ENCODE data around the gene CRTC2. TPM values are rescaled to one million over a fixed set of nuclear protein-coding genes. Genes with fewer than 3 reads are reported as not detected.
"Not testable (repeated sequence)": the region's sequence is repeated elsewhere in the genome, so short reads cannot be mapped to it uniquely, and the experiment has no call there.

The CRTC2 gene, protein sequence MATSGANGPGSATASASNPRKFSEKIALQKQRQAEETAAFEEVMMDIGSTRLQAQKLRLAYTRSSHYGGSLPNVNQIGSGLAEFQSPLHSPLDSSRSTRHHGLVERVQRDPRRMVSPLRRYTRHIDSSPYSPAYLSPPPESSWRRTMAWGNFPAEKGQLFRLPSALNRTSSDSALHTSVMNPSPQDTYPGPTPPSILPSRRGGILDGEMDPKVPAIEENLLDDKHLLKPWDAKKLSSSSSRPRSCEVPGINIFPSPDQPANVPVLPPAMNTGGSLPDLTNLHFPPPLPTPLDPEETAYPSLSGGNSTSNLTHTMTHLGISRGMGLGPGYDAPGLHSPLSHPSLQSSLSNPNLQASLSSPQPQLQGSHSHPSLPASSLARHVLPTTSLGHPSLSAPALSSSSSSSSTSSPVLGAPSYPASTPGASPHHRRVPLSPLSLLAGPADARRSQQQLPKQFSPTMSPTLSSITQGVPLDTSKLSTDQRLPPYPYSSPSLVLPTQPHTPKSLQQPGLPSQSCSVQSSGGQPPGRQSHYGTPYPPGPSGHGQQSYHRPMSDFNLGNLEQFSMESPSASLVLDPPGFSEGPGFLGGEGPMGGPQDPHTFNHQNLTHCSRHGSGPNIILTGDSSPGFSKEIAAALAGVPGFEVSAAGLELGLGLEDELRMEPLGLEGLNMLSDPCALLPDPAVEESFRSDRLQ
- 47.3 TPM for total RNA-seq (ENCODE audit: unreplicated experiment)
- long read RNA-seq, partial matches to known transcripts: 3 of 4 reads
- long read RNA-seq, other reads (novel, unspliced or antisense): 1 of 4 reads

DNA sequence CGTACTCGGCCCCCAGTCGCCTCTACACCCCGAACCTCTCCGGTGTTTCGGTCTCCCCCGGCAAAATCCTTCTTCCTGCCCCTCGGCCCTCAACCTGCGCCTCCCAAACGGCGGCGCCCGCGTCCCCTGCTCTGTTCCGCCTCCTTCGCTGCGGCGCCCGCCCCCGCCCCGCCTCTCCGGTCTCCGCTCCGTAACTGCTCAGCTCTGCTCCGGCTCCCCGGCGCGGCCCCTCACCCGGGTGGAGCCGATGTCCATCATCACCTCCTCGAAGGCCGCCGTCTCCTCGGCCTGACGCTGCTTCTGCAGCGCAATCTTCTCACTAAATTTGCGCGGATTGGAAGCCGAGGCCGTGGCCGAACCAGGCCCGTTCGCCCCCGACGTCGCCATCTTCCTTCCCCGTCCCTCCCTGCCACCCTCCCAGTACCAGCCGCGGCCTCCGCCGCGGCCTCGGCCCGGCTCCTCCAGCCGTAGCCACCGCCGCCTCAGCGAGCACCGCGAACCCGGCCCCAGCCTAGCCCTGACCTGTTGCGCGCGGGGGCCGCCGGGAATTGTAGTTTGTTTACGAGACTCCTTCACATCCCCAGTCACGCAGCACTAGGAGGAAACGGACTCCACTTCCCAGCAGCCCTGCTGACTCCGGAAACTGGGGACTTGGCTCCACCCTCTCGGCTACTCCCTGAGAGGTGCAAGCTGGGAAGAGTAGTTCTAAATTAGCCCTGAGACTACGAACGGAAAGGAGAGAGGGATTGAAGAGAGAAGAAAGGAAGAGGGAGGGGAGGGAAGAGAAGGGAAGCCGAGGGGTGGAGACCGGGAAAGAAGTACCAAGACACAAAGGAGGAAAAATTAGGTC, at the start of gene CRTC2:
TSS of gene CRTC2 (minus strand) at position 502 of the 850 bp plus-strand sequence. CDS start at position 387, 115 bp downstream.
- peaks cover 36% of the 10 kb centered on the region for H3K4me1 Mint-ChIP-seq (ENCODE audit: low read depth, unreplicated experiment)
- no peaks in the 10 kb centered on the region for H3K36me3 Mint-ChIP-seq (ENCODE audit: unreplicated experiment)
- peak within 1 kb of the TSS; percentile 93 for H3K4me3 Mint-ChIP-seq (ENCODE audit: unreplicated experiment)
- TF ChIP-seq, protein P1, sequence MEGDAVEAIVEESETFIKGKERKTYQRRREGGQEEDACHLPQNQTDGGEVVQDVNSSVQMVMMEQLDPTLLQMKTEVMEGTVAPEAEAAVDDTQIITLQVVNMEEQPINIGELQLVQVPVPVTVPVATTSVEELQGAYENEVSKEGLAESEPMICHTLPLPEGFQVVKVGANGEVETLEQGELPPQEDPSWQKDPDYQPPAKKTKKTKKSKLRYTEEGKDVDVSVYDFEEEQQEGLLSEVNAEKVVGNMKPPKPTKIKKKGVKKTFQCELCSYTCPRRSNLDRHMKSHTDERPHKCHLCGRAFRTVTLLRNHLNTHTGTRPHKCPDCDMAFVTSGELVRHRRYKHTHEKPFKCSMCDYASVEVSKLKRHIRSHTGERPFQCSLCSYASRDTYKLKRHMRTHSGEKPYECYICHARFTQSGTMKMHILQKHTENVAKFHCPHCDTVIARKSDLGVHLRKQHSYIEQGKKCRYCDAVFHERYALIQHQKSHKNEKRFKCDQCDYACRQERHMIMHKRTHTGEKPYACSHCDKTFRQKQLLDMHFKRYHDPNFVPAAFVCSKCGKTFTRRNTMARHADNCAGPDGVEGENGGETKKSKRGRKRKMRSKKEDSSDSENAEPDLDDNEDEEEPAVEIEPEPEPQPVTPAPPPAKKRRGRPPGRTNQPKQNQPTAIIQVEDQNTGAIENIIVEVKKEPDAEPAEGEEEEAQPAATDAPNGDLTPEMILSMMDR (IDR thresholded peaks at IDR 0.05; ENCODE audit: partially characterized antibody, unreplicated experiment): no peak
- H3K9me3 Mint-ChIP-seq (ENCODE audit: unreplicated experiment): peaks cover 9% of the 10 kb centered on the region
- DNase-seq: peak; percentile 99
- peak within 1 kb of the TSS; percentile 94 for H3K27ac Mint-ChIP-seq (ENCODE audit: unreplicated experiment)
- peaks cover 16% of the 10 kb centered on the region for H3K27me3 Mint-ChIP-seq (ENCODE audit: unreplicated experiment)

DNA sequence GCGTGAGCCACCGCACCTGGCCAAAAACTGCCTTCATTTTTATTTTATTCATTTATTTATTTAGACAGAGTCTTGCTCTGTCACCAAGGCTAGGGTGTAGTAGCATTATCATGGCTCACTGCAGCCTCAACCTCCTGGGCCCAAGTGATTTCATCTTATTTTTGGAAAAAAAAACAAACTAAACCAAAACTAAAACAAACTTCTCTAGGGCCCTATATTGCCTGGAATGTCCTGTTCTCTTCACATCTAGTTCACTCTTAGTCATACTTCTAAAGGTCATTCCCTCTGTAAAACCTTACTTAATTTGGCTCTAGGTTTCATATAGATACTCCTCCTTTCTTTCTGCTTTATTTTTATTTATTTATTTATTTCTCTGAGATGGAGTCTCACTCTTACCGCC, 47.7 kb upstream of the CRTC2 start:
- Mint-ChIP-seq H3K4me3 (ENCODE audit: unreplicated experiment) (no peak overlapping the region), H3K4me1 (ENCODE audit: low read depth, unreplicated experiment) (no peaks in the 10 kb centered on the region), H3K27me3 (ENCODE audit: unreplicated experiment) (no peaks in the 10 kb centered on the region), H3K36me3 (ENCODE audit: unreplicated experiment) (no peaks in the 10 kb centered on the region), H3K9me3 (ENCODE audit: unreplicated experiment) (peaks cover 2% of the 10 kb centered on the region), H3K27ac (ENCODE audit: unreplicated experiment) (no peak overlapping the region)
- TF ChIP-seq, protein P1 (IDR thresholded peaks at IDR 0.05; ENCODE audit: partially characterized antibody, unreplicated experiment): no peak
- DNase-seq: no peak

DNA sequence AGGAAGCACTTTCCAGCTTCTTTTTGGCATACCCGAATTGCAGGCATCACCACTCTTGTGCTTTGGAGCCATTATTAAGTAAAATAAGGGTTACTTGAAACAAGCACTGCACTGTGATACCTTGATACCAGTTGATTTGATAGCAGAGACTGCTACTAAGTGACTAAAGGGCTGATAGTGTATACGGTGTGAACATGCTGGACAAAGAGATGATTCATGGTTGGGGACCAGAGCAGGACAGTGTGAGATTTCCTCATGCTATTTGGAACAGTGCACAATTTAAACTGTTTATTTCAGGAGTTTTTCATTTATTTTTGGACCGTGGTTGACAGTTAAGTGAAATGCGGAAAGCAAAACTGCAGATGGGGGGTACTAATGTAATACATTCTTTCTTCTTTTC, 42.0 kb upstream of the CRTC2 start:
- no peaks in the 10 kb centered on the region for H3K9me3 Mint-ChIP-seq (ENCODE audit: unreplicated experiment)
- H3K27me3 Mint-ChIP-seq (ENCODE audit: unreplicated experiment): no peaks in the 10 kb centered on the region
- H3K36me3 Mint-ChIP-seq (ENCODE audit: unreplicated experiment): no peaks in the 10 kb centered on the region
- no peak for DNase-seq
- TF ChIP-seq, protein P1 (IDR thresholded peaks at IDR 0.05; ENCODE audit: partially characterized antibody, unreplicated experiment): no peak
- no peak overlapping the region for H3K4me3 Mint-ChIP-seq (ENCODE audit: unreplicated experiment)
- H3K4me1 Mint-ChIP-seq (ENCODE audit: low read depth, unreplicated experiment): no peaks in the 10 kb centered on the region
- H3K27ac Mint-ChIP-seq (ENCODE audit: unreplicated experiment): no peak overlapping the region

DNA sequence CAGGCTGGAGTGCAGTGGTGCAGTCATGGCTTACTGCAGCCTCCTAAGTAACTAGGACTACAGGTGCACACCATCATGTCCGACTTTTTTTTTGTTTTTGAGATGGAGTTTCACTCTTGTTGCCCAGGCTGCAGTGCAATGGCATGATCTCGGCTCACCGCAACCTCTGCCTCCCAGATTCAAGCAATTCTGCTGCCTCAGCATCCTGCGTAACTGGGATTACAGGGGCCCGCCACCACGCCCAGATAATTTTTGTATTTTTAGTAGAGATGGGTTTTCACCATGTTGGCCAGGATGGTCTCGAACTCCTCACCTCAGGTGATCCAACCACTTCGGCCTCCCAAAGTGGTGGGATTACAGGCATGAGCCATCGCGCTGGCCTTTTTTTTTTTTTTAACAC, 38.5 kb upstream of the CRTC2 start:
- not testable (repeated sequence) for H3K27ac Mint-ChIP-seq (ENCODE audit: unreplicated experiment); H3K4me3 Mint-ChIP-seq (ENCODE audit: unreplicated experiment); H3K36me3 Mint-ChIP-seq (ENCODE audit: unreplicated experiment); H3K9me3 Mint-ChIP-seq (ENCODE audit: unreplicated experiment); H3K4me1 Mint-ChIP-seq (ENCODE audit: low read depth, unreplicated experiment); DNase-seq; H3K27me3 Mint-ChIP-seq (ENCODE audit: unreplicated experiment)

DNA sequence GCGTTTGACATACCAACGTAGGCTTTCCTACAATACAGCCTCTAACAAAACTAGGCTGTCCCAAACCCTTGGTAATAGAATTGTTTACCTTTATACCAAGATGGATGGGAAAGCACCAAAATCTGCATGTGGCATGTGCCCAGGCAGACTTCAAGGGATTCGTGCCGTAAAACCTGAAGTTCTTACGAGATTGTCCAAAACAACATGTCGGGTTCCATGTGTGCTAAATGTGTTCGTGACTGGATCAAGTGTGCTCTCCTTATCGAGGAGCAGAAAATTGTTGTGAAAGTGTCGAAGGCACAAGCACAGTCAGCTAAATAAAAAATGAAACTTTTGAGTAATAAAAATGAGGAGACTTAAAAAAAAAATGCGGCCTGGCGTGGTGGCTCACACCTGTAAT, 37.2 kb upstream of the CRTC2 start:
- peaks cover under 1% of the 10 kb centered on the region for H3K27me3 Mint-ChIP-seq (ENCODE audit: unreplicated experiment)
- no peak for DNase-seq
- peaks cover 1% of the 10 kb centered on the region for H3K9me3 Mint-ChIP-seq (ENCODE audit: unreplicated experiment)
- no peaks in the 10 kb centered on the region for H3K36me3 Mint-ChIP-seq (ENCODE audit: unreplicated experiment)
- TF ChIP-seq, protein P1 (IDR thresholded peaks at IDR 0.05; ENCODE audit: partially characterized antibody, unreplicated experiment): no peak
- H3K4me3 Mint-ChIP-seq (ENCODE audit: unreplicated experiment): no peak overlapping the region
- H3K4me1 Mint-ChIP-seq (ENCODE audit: low read depth, unreplicated experiment): peaks cover 6% of the 10 kb centered on the region
- H3K27ac Mint-ChIP-seq (ENCODE audit: unreplicated experiment): no peak overlapping the region
